K562 (cell line): ENCODE measurements around the gene ACAT2. TPM values are rescaled to one million over a fixed set of nuclear protein-coding genes. Genes with fewer than 3 reads are reported as not detected.

Experiments used
- ADNP ChIP-seq: fragments of 200-800 bp; sonication (Bioruptor generic); IDR thresholded peaks from 2 replicates; pipeline ENCODE4 v1.6.1; 2016; ENCODE audit warnings: missing genetic modification characterization, missing compliant biosample characterization
- ARID1B ChIP-seq: fragments of 450-650 bp; IDR thresholded peaks from 2 replicates; pipeline ENCODE4 v1.6.1; 2016; ENCODE audit warnings: antibody characterized with exemption, mild to moderate bottlenecking, inconsistent platforms
- CTCF ChIP-seq, 3 experiments: IDR thresholded peaks in 2 of 3; conservative IDR thresholded peaks in 1 of 3; 2 replicates each; pipeline ENCODE4 v1.5.1; 2011 to 2012; ENCODE audit warnings: low read length in 3 of 3, mild to moderate bottlenecking in 3 of 3, control low read depth in 2 of 3, improper control_type of control experiment in 1 of 3, inconsistent platforms in 1 of 3, low read depth in 1 of 3, mixed read lengths in 1 of 3, moderate library complexity in 1 of 3; ENCODE audit not compliant: insufficient read depth in 2 of 3
- DPF2 ChIP-seq: fragments of 450-650 bp; IDR thresholded peaks from 2 replicates; pipeline ENCODE4 v1.6.1; 2016
- GATAD2B ChIP-seq: fragments of 450-650 bp; IDR thresholded peaks from 2 replicates; pipeline ENCODE4 v1.6.1; 2017; ENCODE audit warnings: mild to moderate bottlenecking, borderline replicate concordance
- GTF2B ChIP-seq: IDR thresholded peaks from 2 replicates; pipeline ENCODE4 v1.6.1; 2011; ENCODE audit not compliant: insufficient read length; ENCODE audit errors: extremely low read depth
- HCFC1 ChIP-seq: IDR thresholded peaks from 2 replicates; pipeline ENCODE4 v1.6.1; 2012; ENCODE audit warnings: low read depth, low read length, improper control_type of control experiment
- KLF16 ChIP-seq: IDR thresholded peaks from 2 replicates; pipeline ENCODE4 v1.6.1; 2016; ENCODE audit warnings: antibody characterized with exemption
- NCOR1 ChIP-seq: fragments of 450-650 bp; IDR thresholded peaks from 2 replicates; pipeline ENCODE4 v1.6.1; 2016; ENCODE audit warnings: mild to moderate bottlenecking, moderate library complexity
- NFE2L1 ChIP-seq: fragments of 450-650 bp; IDR thresholded peaks from 2 replicates; pipeline ENCODE4 v1.6.1; 2016; ENCODE audit warnings: missing genetic modification characterization, low read depth, mild to moderate bottlenecking, missing compliant biosample characterization, moderate library complexity, borderline replicate concordance
- PML ChIP-seq: IDR thresholded peaks from 2 replicates; pipeline ENCODE4 v1.6.1; 2012; ENCODE audit warnings: low read length, inconsistent platforms
- POLR2H ChIP-seq: IDR thresholded peaks from 2 replicates; pipeline ENCODE4 v1.6.1; 2016; ENCODE audit warnings: missing genetic modification characterization, low read depth, mild to moderate bottlenecking, control low read depth, missing compliant biosample characterization, moderate library complexity
- RCOR1 ChIP-seq, 2 experiments: IDR thresholded peaks; 2 replicates each; pipeline ENCODE4 v1.6.1; 2012; ENCODE audit warnings: low read depth in 2 of 2, low read length in 2 of 2, borderline replicate concordance in 1 of 2, improper control_type of control experiment in 1 of 2
- SMAD4 ChIP-seq: fragments of 250-450 bp; sonication (Bioruptor Pico); conservative IDR thresholded peaks from 2 replicates; pipeline ENCODE4 v1.8.0; 2021; ENCODE audit warnings: inconsistent platforms, mild to moderate bottlenecking, moderate library complexity
- SNIP1 ChIP-seq: fragments of 450-650 bp; IDR thresholded peaks from 2 replicates; pipeline ENCODE4 v1.7.1; 2017; ENCODE audit warnings: low read depth, mild to moderate bottlenecking
- TOE1 ChIP-seq, 2 experiments: fragments of 450-650 bp in 1 of 2; sonication (generic) in 1 of 2; formaldehyde crosslinking in 1 of 2; IDR thresholded peaks; 2 replicates each; pipeline versions ENCODE4 v1.7.1 to v1.8.0; 2016 to 2022; ENCODE audit warnings: borderline replicate concordance in 2 of 2, mild to moderate bottlenecking in 2 of 2, antibody characterized with exemption in 1 of 2, inconsistent platforms in 1 of 2, low read depth in 1 of 2, missing genetic modification reagents in 1 of 2, moderate library complexity in 1 of 2
- ZBTB1 ChIP-seq: sonication (generic); formaldehyde crosslinking; IDR thresholded peaks from 2 replicates; pipeline ENCODE4 v1.8.1; 2023; ENCODE audit warnings: missing genetic modification reagents, low read depth, mild to moderate bottlenecking, borderline replicate concordance
- ZBTB7A ChIP-seq: IDR thresholded peaks from 2 replicates; pipeline ENCODE4 v1.6.1; 2011; ENCODE audit warnings: low read depth, mild to moderate bottlenecking, low read length, moderate library complexity, borderline replicate concordance; ENCODE audit not compliant: control insufficient read depth
- ZMIZ1 ChIP-seq, 2 experiments: fragments of 150-350 bp in 1 of 2; IDR thresholded peaks; 2 replicates each; pipeline ENCODE4 v1.6.1; 2012 to 2016; ENCODE audit warnings: low read depth in 2 of 2, low read length in 2 of 2, mild to moderate bottlenecking in 1 of 2, moderate library complexity in 1 of 2
- ZNF197 ChIP-seq: fragments of 200-800 bp; sonication (Bioruptor generic); IDR thresholded peaks from 2 replicates; pipeline ENCODE4 v1.6.1; 2016; ENCODE audit warnings: low read depth, missing genetic modification characterization, missing compliant biosample characterization
- ZNF23 ChIP-seq: fragments of 250-450 bp; sonication (Bioruptor Pico); IDR thresholded peaks from 2 replicates; pipeline ENCODE4 v1.4.0; 2020; ENCODE audit warnings: mild to moderate bottlenecking
- ZNF644 ChIP-seq: fragments of 200-800 bp; sonication (Bioruptor generic); IDR thresholded peaks from 2 replicates; pipeline ENCODE4 v1.6.1; 2016; ENCODE audit warnings: low read depth, missing genetic modification characterization, missing compliant biosample characterization
- ZNF699 ChIP-seq: fragments of 250-450 bp; sonication (Bioruptor Pico); IDR thresholded peaks from 2 replicates; pipeline ENCODE4 v1.8.0; 2021; ENCODE audit warnings: mild to moderate bottlenecking, moderate library complexity; ENCODE audit not compliant: insufficient replicate concordance
- polyA plus RNA-seq, 8 experiments: library from polyadenylated mRNA; depleted of rRNA in 4 of 8; stranded (reverse) in 5 of 8; unstranded in 3 of 8; fragments of >200 nt; fragmentation: Nextera tagmentation in 2 of 8; fragmentation: Illumina TruSeq in 1 of 8; extraction: Ambion mirVana in 2 of 8; extraction: Trizol in 1 of 8; gene quantifications; 2 replicates each; pipeline versions ENCODE4 v1.2.1 to v1.2.3, GENCODE V29; 2011 to 2014; ENCODE audit warnings: inconsistent platforms in 1 of 8, missing spikeins in 1 of 8
- total RNA-seq, 7 experiments: library from RNA; depleted of rRNA in 6 of 7; stranded (reverse); fragments of >200 nt in 6 of 7; fragmentation: Illumina TruSeq in 2 of 7; extraction: Trizol in 2 of 7; gene quantifications; 2 replicates each; pipeline versions ENCODE4 v1.2.1 to v1.2.3, GENCODE V29; 2011 to 2021; ENCODE audit warnings: low replicate concordance in 1 of 7

ACAT2 gene
- total and polyA plus RNA-seq, 9 of the 15 experiments (the other 6 are each of a cell fraction or from before 2014, with no cell fraction given), result 63.0 to 309 (median 144) TPM

GRCh38 chr6:159728531-159728964 lies 33.3 kb upstream of the ACAT2 start (continued):
- TF ChIP-seq ARID1B (peak; percentile 73), TOE1 (IDR thresholded peaks at IDR 0.05; ENCODE audit: borderline replicate concordance) (no peak), TOE1 (CRISPR knock-in tag; IDR thresholded peaks at IDR 0.05; ENCODE audit: borderline replicate concordance, low read depth) (no peak), SMAD4 (CRISPR knock-in tag) (0 out of 2 replicates have a peak, but pooled peaks have one; percentile 37), GATAD2B (peak; percentile 26; the same call in 1 of the 2 replicates), HCFC1 (no peak), SNIP1 (no peak), ZNF197 (CRISPR knock-in tag) (no peak), KLF16 (0 out of 2 replicates have a peak, but pooled peaks have one; percentile 11), PML (peak; percentile 35; the same call in 1 of the 2 replicates), RCOR1 (IDR thresholded peaks at IDR 0.05; ENCODE audit: borderline replicate concordance in 1 of 2, low read depth in 2 of 2, low read length in 2 of 2) (peak in 1 of 2 experiments; percentile 78; a peak in 2 of 4 replicates), DPF2 (peak; percentile 76; the same call in 1 of the 2 replicates), ZNF23 (CRISPR knock-in tag) (no peak), ZNF644 (tag) (no peak), ZBTB7A (no peak), ADNP (tag) (0 out of 2 replicates have a peak, but pooled peaks have one; percentile 29), GTF2B (no peak), ZMIZ1 (IDR thresholded peaks at IDR 0.05; ENCODE audit: low read depth in 2 of 2, low read length in 2 of 2) (no peak), ZBTB1 (no peak), ZNF699 (CRISPR knock-in tag) (no peak), POLR2H (peak; percentile 45; the same call in 1 of the 2 replicates), NFE2L1 (tag) (no peak), CTCF (IDR thresholded peaks at IDR 0.05 in 2 of 3, conservative IDR thresholded peaks at IDR 0.05 in 1 of 3; ENCODE audit: insufficient read depth in 2 of 3, low read depth in 1 of 3, low read length in 3 of 3) (no peak), NCOR1 (peak; percentile 53; the same call in 1 of the 2 replicates)
